T-helper 2 cell treated with Interferon-gamma antibody and Interleukin-4, amounts not matched to agents 5 μg/mL and 100 μg/mL, for 36 hours (primary cell): Measurements from ENCODE around the gene DDX54.
"Not testable (repeated sequence)": the region's sequence is repeated elsewhere in the genome, so short reads cannot be mapped to it uniquely, and the experiment has no call there.

Experiments used
- DNase-seq: peaks from one replicate; pipeline ENCODE4 v3.0.0; 2021; ENCODE audit warnings: low spot score
- H3K27ac Mint-ChIP-seq: one replicate; pipeline ENCODE4 v1.8.0; 2021; ENCODE audit warnings: mild to moderate bottlenecking, mixed read lengths
- H3K27me3 Mint-ChIP-seq: one replicate; pipeline ENCODE4 v1.8.0; 2021; ENCODE audit warnings: low read depth, mixed read lengths
- H3K36me3 Mint-ChIP-seq: one replicate; pipeline ENCODE4 v1.8.0; 2021; ENCODE audit warnings: low read depth, mixed read lengths
- H3K4me1 Mint-ChIP-seq: one replicate; pipeline ENCODE4 v1.8.0; 2021; ENCODE audit warnings: low read depth, mixed read lengths
- H3K4me3 Mint-ChIP-seq: one replicate; pipeline ENCODE4 v1.8.0; 2022; ENCODE audit warnings: mild to moderate bottlenecking, moderate library complexity, mixed read lengths
- H3K9me3 Mint-ChIP-seq: one replicate; pipeline ENCODE4 v1.8.0; 2021; ENCODE audit warnings: mixed read lengths

Gene DDX54

GRCh38 chr12:113130457-113131135 lies 54.7 kb downstream of the DDX54 start:
- Mint-ChIP-seq H3K36me3 (no peaks in the 10 kb centered on the region), H3K4me3 (no peak overlapping the region), H3K9me3 (no peaks in the 10 kb centered on the region), H3K4me1 (peaks cover 2% of the 10 kb centered on the region), H3K27me3 (no peaks in the 10 kb centered on the region), H3K27ac (no peak overlapping the region)
- no peak for DNase-seq

- Mint-ChIP-seq H3K27ac (no peak overlapping the region), H3K36me3 (no peaks in the 10 kb centered on the region), H3K4me1 (peaks cover 2% of the 10 kb centered on the region), H3K4me3 (no peak overlapping the region), H3K27me3 (no peaks in the 10 kb centered on the region), H3K9me3 (no peaks in the 10 kb centered on the region)
- no peak for DNase-seq
Measured at GRCh38 chr12:113129664-113130456, 55.4 kb downstream of the DDX54 start.

GRCh38 chr12:113128802-113129663 lies 56.2 kb downstream of the DDX54 start:
- peaks cover 3% of the 10 kb centered on the region for H3K9me3 Mint-ChIP-seq
- H3K4me3 Mint-ChIP-seq, result no peak overlapping the region
- no peaks in the 10 kb centered on the region for H3K36me3 Mint-ChIP-seq
- H3K27me3 Mint-ChIP-seq, result no peaks in the 10 kb centered on the region
- no peak for DNase-seq
- no peak overlapping the region for H3K27ac Mint-ChIP-seq
- H3K4me1 Mint-ChIP-seq, result peaks cover 2% of the 10 kb centered on the region

- H3K4me1 Mint-ChIP-seq, result peaks cover 2% of the 10 kb centered on the region
- H3K9me3 Mint-ChIP-seq, result peaks cover 7% of the 10 kb centered on the region
- H3K27ac Mint-ChIP-seq, result no peak overlapping the region
- no peak for DNase-seq
- H3K4me3 Mint-ChIP-seq, result no peak overlapping the region
- H3K27me3 Mint-ChIP-seq, result peaks cover 4% of the 10 kb centered on the region
- no peaks in the 10 kb centered on the region for H3K36me3 Mint-ChIP-seq
Measured at GRCh38 chr12:113127791-113128199, 57.5 kb downstream of the DDX54 start.

GRCh38 chr12:113120670-113121370 lies 64.5 kb downstream of the DDX54 start:
- Mint-ChIP-seq H3K27ac (no peak overlapping the region), H3K27me3 (peaks cover 4% of the 10 kb centered on the region), H3K36me3 (no peaks in the 10 kb centered on the region), H3K4me3 (no peak overlapping the region), H3K4me1 (no peaks in the 10 kb centered on the region), H3K9me3 (peaks cover 7% of the 10 kb centered on the region)
- no peak for DNase-seq

- DNase-seq, result no peak
- H3K9me3 Mint-ChIP-seq, result peaks cover 7% of the 10 kb centered on the region
- no peaks in the 10 kb centered on the region for H3K4me1 Mint-ChIP-seq
- H3K27ac Mint-ChIP-seq, result no peak overlapping the region
- H3K36me3 Mint-ChIP-seq, result no peaks in the 10 kb centered on the region
- H3K27me3 Mint-ChIP-seq, result peaks cover 4% of the 10 kb centered on the region
- no peak overlapping the region for H3K4me3 Mint-ChIP-seq
Measured at GRCh38 chr12:113119980-113120669, 65.2 kb downstream of the DDX54 start.

- peaks cover under 1% of the 10 kb centered on the region for H3K27me3 Mint-ChIP-seq
- peaks cover under 1% of the 10 kb centered on the region for H3K9me3 Mint-ChIP-seq
- H3K27ac Mint-ChIP-seq, result no peak overlapping the region
- no peak for DNase-seq
- H3K4me3 Mint-ChIP-seq, result no peak overlapping the region
- H3K36me3 Mint-ChIP-seq, result no peaks in the 10 kb centered on the region
- no peaks in the 10 kb centered on the region for H3K4me1 Mint-ChIP-seq
Measured at GRCh38 chr12:113118142-113118541, 67.1 kb downstream of the DDX54 start.

- H3K9me3 Mint-ChIP-seq, H3K4me1 Mint-ChIP-seq, H3K4me3 Mint-ChIP-seq, H3K27me3 Mint-ChIP-seq, H3K27ac Mint-ChIP-seq, H3K36me3 Mint-ChIP-seq, DNase-seq: not testable (repeated sequence)
Measured at GRCh38 chr12:113117684-113118083, 67.6 kb downstream of the DDX54 start.

GRCh38 chr12:113116875-113117274 lies 68.4 kb downstream of the DDX54 start:
- no peaks in the 10 kb centered on the region for H3K9me3 Mint-ChIP-seq

GRCh38 chr12:113115455-113116126 lies 69.7 kb downstream of the DDX54 start:
- Mint-ChIP-seq H3K36me3 (no peaks in the 10 kb centered on the region), H3K27me3 (no peaks in the 10 kb centered on the region), H3K9me3 (no peaks in the 10 kb centered on the region), H3K4me3 (no peak overlapping the region), H3K4me1 (no peaks in the 10 kb centered on the region), H3K27ac (no peak overlapping the region)
- no peak for DNase-seq

More at GRCh38 chr12:113116875-113117274, 68.4 kb downstream of the DDX54 start:
- H3K27me3 Mint-ChIP-seq, result no peaks in the 10 kb centered on the region
- no peak overlapping the region for H3K4me3 Mint-ChIP-seq
- H3K4me1 Mint-ChIP-seq, result no peaks in the 10 kb centered on the region
- H3K36me3 Mint-ChIP-seq, result no peaks in the 10 kb centered on the region
- no peak overlapping the region for H3K27ac Mint-ChIP-seq
- no peak for DNase-seq

- no peak overlapping the region for H3K4me3 Mint-ChIP-seq
- no peaks in the 10 kb centered on the region for H3K4me1 Mint-ChIP-seq
- H3K9me3 Mint-ChIP-seq, result no peaks in the 10 kb centered on the region
- no peak for DNase-seq
- H3K27ac Mint-ChIP-seq, result no peak overlapping the region
- no peaks in the 10 kb centered on the region for H3K36me3 Mint-ChIP-seq
- no peaks in the 10 kb centered on the region for H3K27me3 Mint-ChIP-seq
Measured at GRCh38 chr12:113114447-113115178, 70.7 kb downstream of the DDX54 start.

GRCh38 chr12:113113397-113113796 lies 71.9 kb downstream of the DDX54 start:
- DNase-seq, result no peak
- no peaks in the 10 kb centered on the region for H3K36me3 Mint-ChIP-seq
- no peaks in the 10 kb centered on the region for H3K27me3 Mint-ChIP-seq
- H3K4me1 Mint-ChIP-seq, result no peaks in the 10 kb centered on the region
- H3K27ac Mint-ChIP-seq, result no peak overlapping the region
- no peak overlapping the region for H3K4me3 Mint-ChIP-seq
- H3K9me3 Mint-ChIP-seq, result no peaks in the 10 kb centered on the region
